HG03432 (cell line): ENCODE measurements around the gene SMTNL2.

Source experiments
- ATAC-seq: cut with Tn5 transposase; IDR thresholded peaks from one replicate; pipeline ENCODE4 v1.9.1; 2021; ENCODE audit warnings: mild to moderate bottlenecking, moderate library complexity; ENCODE audit not compliant: unreplicated experiment

Gene SMTNL2

GRCh38 chr17:4545217-4545951 lies 38.9 kb upstream of the SMTNL2 start:
- ATAC-seq = no peak

GRCh38 chr17:4547118-4547906 lies 37.0 kb upstream of the SMTNL2 start:
- no peak for ATAC-seq

- ATAC-seq = no peak
Measured at GRCh38 chr17:4548061-4548461, 36.3 kb upstream of the SMTNL2 start.

DNA sequence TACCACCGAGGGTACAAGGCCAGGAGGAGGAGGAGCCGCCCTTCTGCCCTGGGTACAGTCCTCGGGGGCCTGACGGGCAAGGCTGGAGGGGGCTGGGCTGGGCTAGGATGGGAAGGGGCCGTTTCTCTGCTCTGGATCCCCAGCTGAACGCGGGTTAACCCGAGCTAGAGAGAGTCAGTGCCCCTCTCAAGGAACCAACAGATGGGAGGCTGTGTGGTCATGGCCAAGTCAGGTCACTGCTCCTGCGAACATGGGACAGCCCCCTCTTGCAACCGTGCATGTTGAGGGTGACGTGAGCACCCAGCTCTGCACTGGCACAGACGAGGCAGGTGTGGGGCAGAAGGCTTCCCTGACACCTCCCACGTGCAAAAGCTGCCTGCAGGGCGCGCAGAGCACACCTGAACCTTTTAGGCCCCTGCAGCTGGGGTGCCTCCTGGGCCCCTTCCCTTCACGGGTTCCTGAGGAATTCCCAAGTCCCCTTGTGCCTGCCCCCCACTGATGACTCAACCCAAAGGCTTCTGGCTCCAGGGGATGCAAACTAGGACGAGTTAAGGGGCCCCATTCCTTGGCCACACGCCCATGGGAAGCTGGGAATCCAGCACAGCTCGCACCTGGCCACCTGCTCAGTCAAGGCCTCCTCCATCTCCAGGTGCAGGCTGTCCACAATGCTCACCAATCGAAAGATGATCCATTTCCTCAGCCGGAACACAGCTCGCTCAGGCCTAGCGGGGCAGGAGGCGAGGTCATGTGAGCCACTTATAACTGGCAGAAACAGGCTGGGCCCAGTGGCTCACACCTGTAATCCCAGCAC lies 35.4 kb upstream of the SMTNL2 start:
- ATAC-seq = no peak

DNA sequence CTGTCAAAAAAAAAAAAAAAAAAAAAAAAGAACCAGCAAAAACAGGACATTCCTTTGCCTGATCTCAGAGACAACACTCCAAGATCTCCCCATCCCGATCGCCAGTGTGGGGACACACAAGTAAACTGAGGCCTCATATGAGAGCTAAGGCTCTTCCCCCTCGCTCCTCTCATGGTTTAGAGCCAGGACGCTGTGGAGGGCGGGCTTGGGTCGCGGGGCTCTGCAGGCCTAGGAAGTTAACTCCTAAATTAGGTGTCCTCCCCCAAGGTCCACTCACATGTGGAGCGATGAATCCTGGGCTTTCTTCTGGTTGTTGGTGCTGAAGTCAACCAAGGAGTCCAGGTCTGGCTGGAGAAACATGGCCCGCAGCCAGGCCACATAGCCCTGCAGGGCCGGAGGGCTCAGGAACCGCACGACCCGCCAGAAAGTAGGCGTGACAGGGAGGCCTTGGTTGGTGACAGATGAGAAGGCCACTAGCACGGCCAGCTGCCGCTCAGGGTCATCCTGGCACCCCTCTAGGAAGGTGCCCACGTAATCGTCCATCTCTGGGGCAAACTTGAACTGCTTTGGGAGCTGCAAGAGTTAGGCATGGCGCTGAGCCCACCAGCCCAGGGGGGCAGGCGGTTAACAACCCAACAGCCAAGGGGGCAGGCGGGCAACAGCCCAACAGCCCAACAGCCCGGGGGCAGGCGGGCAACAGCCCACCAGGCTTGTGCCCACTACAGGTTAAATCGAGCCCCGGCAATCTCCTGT lies 34.4 kb upstream of the SMTNL2 start:
- no peak for ATAC-seq

GRCh38 chr17:4550534-4551039 lies 33.7 kb upstream of the SMTNL2 start:
- no peak for ATAC-seq

DNA sequence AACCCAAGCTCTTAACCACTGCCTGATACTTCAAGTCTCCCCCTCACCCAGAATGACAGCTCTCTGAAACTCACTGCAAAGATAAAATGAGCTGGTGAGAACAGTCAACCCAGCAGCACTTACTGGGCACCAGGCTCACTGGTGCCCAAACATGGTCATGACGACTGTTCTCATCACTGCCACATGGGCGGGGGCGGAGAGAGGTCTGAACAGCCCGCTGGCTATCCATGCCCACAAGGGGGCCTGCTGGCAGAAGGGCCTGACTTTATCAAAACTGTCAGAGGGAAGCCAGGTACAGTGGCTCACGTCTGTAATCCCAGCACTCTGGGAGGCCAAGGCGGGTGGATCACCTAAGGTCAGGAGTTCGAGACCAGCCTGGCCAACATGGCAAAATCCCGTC lies 33.2 kb upstream of the SMTNL2 start:
- no peak for ATAC-seq

GRCh38 chr17:4551796-4552525 lies 32.4 kb upstream of the SMTNL2 start:
- ATAC-seq = no peak

GRCh38 chr17:4553669-4554068 lies 30.7 kb upstream of the SMTNL2 start:
- ATAC-seq = no peak

DNA sequence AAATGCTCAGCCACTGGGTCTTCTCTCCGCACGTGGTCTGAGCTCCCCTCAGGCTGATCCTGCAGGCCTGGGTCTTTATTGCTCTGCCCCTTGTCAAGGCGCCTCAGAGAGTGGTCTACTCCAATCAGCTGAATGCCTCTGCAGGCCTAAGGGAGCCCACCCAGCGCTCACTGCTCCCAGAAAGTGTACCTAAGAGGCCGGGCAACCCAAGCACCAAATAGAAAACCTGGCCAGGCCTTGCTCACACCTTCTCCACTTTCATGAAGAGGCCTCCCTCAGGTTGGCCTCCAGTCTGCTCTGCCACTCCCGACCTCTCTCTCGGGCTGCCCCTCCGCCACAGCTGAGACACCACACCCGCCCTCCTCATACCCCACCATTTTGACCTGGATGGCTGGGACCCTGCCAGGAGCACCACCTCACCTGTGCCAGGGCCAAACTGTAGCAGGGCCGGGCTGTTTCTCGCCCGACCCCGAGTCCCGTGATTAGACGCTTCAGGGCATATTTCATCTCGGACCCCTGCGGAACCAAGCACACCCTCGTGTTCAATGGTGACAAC lies 29.8 kb upstream of the SMTNL2 start:
- ATAC-seq = no peak

GRCh38 chr17:4554997-4555799 lies 29.1 kb upstream of the SMTNL2 start, which contains the start of gene MYBBP1A:
TSS of gene MYBBP1A (minus strand) at chr17:4555384. CDS start at chr17:4555324, 60 bp downstream.
- peak; percentile 82 for ATAC-seq

DNA sequence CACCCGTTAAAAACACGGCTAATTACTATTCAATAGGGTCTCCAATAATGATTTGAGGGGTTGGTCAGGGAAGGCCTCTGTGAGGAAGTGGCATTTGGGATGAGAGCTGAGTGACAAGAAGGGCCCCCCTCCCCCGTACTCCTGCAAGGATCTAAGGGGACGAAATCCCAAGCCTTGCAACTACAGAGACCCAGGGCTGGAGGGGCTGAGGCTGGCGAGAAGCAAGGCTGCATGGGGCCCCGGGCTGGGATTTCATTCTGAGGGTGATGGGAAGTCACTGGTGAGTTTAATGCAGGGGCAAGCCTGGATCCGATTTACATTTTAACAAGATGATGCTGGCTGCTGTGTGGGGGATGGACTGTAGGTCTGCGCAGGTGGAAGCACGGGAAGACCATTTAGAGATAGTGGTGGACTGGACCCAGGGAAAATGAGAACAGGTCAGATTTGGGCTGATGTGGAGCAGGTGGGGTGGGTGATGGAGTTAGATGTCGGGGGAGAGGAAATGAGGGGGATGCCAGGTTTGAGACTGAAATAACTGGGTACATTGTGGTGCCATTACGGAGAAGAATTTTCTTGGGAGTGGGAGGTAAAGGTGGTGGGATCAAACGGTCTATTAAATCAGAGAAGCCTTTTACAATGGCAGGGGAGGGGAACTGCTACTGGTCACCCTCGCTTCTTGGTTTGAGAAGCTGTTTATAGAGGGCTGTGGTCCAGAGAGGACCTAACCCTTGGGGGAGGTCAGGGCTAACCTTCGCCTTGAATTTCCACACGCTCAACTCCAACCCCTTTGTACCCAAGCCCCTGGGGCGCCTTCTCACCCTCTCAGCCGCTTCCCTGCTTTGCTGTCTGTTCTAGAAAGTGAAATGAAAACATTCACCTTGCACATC lies 28.2 kb upstream of the SMTNL2 start:
- ATAC-seq = no peak

GRCh38 chr17:4556996-4557395 lies 27.3 kb upstream of the SMTNL2 start:
- no peak for ATAC-seq

DNA sequence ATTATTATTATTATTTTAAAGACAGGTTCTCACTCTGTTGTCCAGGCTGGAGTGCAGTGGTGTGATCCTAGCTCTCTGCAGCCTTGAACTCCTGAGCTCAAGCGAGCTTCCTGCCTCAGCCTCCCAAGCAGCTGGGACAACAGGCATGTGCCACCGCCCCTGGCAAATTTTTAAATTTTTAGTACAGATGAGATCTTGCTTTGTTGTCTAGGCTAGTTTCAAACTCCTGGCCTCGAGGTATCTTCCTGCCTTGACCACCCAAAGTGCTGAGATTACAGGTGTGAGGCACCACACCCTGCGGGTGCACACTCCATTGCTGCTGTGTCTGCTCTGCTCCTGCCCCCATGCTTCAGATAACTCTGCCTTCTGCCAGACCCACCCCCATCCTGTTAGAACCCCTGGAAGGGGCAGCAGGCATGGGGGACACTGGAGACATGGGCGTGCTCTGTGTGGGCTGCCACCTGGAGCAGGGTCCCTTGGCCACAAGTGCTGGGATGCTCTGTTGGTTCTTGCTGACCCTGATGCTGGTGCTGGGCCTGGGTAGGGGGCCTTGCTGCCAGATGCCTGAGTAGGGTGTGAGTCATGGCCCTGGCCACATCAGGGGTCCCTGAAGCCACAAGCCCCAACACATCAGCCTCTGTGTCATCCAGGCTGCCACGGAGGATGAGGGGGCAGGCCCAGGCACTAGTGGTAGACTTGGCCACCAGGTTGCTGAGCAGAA lies 26.5 kb upstream of the SMTNL2 start:
- ATAC-seq = no peak

DNA sequence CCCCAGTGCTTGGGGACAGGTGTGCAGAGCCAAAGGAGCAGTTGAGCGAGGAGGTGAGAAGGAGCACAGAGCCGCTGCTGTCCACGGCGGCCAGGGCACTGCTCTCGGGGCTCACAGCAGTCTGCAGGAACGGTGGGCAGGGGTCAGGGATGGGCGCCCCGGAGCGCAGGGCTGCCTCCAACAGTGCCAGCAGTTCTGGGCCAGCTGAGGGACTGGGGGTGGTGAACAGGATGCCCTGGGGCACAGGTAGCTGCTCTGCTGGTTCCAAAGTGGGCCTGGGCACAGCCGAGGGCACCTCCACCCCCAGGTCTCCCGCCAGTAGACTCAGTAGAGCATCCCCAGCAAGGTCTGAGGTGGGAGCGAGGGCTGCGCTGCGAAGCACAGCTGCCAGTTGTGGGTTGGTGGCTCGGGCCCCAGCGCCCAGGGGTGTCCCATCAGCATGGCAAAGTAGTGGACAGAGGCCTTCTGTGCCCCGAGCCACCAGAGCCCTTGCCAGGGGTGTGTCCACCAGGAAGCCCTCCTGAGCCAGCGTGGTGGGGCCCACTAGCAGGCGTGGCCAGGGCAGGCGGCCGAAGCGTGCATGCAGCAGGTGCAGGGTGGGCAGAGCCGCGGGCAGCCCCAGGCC lies 25.9 kb upstream of the SMTNL2 start:
- ATAC-seq = no peak

GRCh38 chr17:4559139-4559791 lies 25.1 kb upstream of the SMTNL2 start:
- ATAC-seq = no peak
